22Rv1 (cell line): ENCODE data around the gene LRGUK.

ENCODE experiments used
- H3K27ac ChIP-seq: fragments of 450-650 bp; 2 replicates; pipeline ENCODE4 v1.5.1; 2017
- ZFX ChIP-seq: fragments of 450-650 bp; IDR thresholded peaks from 2 replicates; pipeline ENCODE4 v1.6.1; 2017; ENCODE audit warnings: antibody characterized with exemption, borderline replicate concordance
- TF ChIP-seq, protein P1 (sequence below): fragments of 450-650 bp; IDR thresholded peaks from 2 replicates; pipeline ENCODE4 v1.5.1; 2017; ENCODE audit warnings: mild to moderate bottlenecking

LRGUK gene

DNA sequence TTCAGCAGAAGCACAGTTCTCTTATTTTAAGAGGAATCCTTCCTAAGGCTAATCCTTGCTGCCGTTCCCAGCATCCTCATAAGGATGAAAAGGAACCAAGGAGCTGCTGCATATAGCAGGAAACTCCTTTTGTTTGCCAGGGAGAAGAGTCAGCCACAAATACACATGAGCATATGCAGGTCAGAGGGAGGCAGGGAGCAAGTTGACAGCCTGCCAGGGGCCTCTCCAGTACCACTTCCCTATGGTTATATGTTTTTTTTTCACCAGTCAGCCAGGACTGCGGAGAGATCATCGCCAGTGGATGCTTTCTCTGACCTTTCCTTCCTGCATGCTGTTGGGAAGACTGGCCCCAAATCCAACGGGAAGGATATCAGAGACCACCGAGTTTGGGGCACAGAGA is 149.8 kb downstream of the LRGUK start:
- H3K27ac ChIP-seq: no peak overlapping the region
- TF ChIP-seq, protein P1, sequence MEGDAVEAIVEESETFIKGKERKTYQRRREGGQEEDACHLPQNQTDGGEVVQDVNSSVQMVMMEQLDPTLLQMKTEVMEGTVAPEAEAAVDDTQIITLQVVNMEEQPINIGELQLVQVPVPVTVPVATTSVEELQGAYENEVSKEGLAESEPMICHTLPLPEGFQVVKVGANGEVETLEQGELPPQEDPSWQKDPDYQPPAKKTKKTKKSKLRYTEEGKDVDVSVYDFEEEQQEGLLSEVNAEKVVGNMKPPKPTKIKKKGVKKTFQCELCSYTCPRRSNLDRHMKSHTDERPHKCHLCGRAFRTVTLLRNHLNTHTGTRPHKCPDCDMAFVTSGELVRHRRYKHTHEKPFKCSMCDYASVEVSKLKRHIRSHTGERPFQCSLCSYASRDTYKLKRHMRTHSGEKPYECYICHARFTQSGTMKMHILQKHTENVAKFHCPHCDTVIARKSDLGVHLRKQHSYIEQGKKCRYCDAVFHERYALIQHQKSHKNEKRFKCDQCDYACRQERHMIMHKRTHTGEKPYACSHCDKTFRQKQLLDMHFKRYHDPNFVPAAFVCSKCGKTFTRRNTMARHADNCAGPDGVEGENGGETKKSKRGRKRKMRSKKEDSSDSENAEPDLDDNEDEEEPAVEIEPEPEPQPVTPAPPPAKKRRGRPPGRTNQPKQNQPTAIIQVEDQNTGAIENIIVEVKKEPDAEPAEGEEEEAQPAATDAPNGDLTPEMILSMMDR: no peak
- no peak for TF ChIP-seq ZFX

DNA sequence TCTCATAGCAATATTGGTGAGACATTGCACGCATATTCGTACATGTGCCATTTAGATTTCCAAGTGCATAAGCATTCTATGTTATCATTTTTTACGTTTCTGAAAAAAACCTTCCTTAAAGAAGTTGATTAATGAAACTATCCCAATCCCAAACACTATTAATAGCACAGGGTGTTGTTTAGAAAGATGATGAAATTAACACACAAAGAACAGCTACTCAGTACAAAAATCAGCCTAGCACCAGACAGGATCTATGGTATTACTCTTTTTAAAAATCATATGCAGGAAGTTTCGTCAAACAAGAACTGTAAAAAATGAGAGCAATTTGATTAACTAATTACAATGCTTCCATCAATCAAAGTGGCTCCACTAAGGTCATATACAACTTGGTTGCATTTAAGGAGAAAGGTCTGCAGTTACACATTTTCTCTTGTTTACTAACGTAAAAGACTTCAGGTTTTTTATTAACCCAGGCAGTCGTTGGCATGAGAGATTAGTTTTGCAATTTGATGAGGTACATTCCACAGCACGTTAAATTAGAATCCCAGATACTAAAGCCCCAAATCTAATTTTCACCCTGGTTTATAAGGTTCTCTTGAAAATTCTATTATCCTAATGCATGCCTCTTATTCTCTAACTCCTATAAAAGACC is 151.5 kb downstream of the LRGUK start:
- no peak overlapping the region for H3K27ac ChIP-seq
- TF ChIP-seq, protein P1: no peak
- TF ChIP-seq ZFX: no peak

DNA sequence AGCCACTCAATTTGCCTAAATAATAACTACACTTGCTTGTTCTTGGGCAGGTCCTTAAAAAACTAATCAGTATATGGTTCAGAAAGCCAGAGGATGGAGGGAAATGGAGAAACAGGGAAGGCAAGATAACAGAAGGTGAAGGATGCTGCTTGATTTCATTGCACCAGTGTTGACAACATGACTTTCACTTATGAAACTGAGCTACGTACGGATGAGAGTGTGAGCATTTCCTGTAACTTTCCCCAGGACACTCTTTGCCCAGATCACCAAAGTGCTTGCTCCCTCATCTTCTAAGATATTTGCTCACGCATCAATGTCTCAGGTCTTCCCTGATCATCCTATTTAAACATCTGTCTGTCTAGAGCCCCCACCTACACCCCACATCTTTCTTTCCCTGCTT is 152.2 kb downstream of the LRGUK start:
- TF ChIP-seq ZFX: no peak
- TF ChIP-seq, protein P1: no peak
- no peak overlapping the region for H3K27ac ChIP-seq

DNA sequence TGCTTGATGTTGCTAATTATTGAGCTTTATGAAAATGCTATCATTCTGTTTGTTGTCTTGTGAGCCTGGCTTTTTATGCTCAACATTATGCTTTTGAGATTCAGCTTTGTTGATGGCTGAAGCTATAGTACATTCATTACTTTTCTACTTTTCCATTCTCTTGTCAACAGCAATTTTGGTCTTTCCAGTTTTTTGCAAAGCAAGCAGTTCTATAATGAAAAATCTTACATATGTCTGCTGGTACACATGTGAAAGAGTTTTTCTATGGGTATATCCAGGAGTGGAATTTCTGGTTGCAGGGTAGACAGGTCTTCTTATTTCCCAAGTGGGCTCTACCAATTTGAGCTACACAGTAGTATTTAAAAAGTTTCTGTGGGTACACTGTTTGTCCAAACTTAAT is 152.8 kb downstream of the LRGUK start:
- no peak overlapping the region for H3K27ac ChIP-seq
- TF ChIP-seq ZFX: no peak
- TF ChIP-seq, protein P1: no peak

DNA sequence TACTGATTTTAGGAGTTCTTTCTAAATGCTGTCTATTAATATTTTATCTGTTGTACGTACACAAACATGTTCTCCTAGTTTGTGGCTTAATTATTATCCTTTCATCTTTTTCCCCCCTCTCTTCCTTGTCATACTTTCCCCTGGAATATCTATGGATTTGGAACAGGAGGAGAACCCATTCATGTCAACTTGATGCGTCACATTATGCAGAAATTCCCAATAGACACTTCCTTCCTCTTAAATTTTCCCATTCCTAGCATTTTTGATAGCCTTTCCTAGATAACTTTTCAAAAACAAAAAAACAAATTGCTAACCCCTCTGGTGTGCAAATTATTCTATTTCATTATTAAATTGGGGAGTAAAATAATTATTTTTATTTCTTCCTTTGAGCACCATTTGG is 153.4 kb downstream of the LRGUK start:
- no peak overlapping the region for H3K27ac ChIP-seq
- no peak for TF ChIP-seq ZFX
- TF ChIP-seq, protein P1: no peak

DNA sequence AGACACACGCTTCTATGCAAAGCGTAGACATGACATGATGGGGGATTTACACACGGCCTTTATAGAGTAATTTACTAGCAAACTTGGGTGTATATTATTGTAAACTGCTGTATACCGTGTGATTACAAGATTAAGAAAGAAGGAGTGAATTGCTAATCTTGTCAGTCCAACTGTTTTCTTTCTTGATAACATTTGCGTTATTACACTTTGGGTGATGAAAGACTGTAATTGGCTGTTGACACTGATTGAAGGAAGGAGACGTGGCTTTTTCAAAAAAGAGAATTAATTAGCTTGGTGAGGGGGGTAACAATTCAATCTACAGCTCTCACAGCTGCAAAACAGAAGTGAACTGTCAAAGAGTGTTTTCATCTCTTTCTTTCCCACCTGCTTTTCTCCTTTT is 156.9 kb downstream of the LRGUK start:
- TF ChIP-seq, protein P1: no peak
- no peak for TF ChIP-seq ZFX
- H3K27ac ChIP-seq: no peak overlapping the region

DNA sequence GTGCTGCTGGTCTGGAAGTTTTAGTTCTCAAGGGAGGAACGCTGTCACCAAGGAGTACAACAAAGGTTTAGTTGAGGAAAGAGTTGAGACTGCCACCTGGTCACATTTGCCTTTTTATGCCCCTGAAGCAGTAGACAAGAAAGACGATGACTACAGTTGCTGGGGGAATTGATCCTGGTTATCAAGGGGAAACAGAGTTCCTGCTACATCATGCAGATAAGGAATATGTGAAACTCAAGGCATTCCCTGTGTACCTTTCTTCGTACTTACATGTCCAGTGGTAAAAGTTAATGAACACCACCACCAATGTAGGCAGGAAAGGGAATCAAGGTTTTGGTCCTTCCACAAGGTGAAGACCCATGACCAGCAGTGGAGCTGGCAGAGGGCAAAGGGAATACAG is 157.8 kb downstream of the LRGUK start:
- H3K27ac ChIP-seq: no peak overlapping the region
- no peak for TF ChIP-seq ZFX
- TF ChIP-seq, protein P1: no peak
